Stimulated activated CD4-positive, alpha-beta T cell treated with anti-CD3 and anti-CD28 coated beads, Interleukin-4, amount 100 ng/mL, for 4 hours (primary cell): Measurements from ENCODE around the gene TCAP.

Experiments
- DNase-seq, 2 experiments: peaks; one replicate each; pipeline ENCODE4 v3.0.0-alpha.2; 2020

The TCAP gene, protein sequence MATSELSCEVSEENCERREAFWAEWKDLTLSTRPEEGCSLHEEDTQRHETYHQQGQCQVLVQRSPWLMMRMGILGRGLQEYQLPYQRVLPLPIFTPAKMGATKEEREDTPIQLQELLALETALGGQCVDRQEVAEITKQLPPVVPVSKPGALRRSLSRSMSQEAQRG

DNA sequence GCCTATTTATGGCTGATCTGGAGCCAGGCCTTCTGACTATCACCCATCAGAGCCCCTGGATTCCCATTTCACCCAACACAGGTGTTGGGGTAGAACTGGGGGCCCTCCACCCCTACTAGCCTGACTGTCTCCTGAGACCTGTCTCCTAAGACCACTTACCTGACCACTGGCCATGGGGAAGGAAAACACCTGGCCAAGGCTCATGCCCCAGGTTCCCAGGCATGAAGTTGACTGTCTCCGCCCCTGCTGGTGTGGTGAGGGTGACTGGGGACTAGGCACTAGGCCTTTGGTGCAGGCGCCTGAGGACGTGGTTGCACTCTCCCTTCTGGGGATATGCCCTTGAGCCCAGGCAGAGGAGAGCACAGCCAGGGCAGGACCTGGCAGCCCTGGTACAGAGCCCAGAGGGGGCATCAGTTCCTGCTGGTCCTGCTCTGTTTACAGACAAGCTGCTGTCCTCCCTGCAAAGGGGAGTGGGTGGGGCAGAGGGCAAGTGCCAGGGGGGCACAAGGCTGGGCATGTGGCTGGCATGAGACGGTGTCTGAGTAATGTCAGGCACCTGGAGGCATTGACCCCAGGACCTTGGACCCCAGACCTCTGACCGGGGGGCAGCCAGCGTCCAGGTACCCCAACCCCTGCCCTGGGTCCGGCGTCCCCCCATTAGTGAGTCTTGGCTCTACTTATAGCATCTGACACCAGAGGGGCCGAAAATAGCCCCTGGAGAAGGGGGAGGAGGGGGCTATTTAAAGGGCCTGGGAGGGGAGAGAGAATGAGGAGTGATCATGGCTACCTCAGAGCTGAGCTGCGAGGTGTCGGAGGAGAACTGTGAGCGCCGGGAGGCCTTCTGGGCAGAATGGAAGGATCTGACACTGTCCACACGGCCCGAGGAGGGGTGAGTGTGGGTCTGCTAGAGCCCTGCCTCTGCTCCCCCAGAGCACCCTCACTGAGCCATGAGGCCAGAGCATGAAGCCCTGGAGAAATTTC, at the start of gene TCAP:
Gene TCAP, plus strand, starts transcription at position 769 of the 981 bp plus-strand sequence. Its CDS starts 11 bp downstream, at position 780.
- no peak for DNase-seq

DNA sequence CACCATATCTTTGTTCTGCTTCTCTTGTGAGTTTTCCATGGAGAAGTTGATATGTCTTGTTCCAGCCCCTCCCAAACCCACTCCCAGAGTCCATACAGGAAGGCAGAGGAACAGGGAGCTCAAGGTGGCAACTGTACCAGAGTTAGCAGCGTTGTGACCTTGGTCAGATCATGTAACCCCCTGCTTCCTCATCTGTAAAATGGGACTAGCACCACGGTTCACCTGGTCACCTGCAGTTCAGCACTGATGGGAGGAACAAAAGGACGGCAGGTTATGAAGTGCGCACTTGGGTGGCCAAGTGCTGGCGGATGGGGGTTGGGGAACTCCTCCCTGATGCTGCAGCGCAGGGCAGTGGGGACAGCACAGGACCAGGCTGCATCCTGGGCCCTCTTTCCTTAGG, 49.7 kb upstream of the TCAP start:
- DNase-seq: no peak

DNA sequence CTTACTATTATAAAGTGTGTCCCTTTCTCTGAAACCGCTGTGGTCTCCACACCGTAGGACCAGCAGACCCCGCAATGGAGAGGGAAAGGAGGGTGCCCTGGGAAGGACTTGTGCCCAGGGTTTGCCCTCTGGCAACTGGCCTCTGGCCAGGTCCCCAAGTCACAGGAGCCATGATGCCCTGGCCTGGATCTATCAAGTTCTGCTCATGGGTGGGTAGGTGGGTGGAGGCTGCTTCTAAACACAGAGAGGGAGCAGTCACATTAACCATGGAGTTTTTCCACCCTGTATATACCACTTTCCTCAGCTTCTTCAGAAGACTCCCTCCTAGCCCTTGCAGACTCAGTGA, 48.1 kb upstream of the TCAP start:
- no peak for DNase-seq

DNA sequence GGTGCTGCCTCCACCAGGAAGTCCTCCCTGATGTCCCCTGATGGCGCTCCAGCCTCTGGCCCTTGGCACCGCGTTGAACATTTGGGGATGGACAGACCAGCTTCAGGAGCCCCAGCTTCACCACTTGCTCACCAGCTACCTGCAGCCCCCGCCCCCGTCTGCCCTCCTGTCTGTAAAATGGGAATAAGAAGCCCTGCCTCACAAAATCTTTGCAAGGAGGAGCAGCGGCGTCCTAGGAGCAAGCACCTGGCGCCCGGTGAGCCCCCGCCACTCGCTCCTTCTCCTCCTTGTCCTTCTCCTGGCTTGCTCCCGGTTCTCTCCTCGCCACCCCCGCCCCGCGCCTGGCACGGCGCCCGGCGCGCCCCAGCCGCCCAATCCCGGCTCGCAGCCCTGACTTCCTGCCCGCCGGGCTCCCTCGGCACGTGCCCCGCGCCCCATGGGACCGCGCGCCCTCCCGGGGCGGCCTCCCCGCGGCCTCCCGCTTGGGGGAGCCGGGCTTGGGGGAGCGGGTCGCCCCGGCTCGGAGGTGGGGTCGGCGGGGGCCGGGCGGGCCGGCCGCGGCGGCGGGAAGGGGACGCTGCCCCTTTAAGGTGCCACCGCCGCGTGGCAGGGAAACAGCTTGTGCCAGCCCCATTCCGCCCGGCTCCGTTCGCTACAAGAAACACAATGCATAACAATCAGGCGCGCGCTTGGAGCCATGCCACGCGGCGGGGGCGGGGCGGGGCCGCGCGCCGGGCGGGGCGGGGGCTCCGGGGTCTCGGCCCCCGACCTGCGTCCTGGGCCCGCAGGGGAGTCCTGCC, 47.5 kb upstream of the TCAP start:
- DNase-seq: peak; percentile 43 to 60

DNA sequence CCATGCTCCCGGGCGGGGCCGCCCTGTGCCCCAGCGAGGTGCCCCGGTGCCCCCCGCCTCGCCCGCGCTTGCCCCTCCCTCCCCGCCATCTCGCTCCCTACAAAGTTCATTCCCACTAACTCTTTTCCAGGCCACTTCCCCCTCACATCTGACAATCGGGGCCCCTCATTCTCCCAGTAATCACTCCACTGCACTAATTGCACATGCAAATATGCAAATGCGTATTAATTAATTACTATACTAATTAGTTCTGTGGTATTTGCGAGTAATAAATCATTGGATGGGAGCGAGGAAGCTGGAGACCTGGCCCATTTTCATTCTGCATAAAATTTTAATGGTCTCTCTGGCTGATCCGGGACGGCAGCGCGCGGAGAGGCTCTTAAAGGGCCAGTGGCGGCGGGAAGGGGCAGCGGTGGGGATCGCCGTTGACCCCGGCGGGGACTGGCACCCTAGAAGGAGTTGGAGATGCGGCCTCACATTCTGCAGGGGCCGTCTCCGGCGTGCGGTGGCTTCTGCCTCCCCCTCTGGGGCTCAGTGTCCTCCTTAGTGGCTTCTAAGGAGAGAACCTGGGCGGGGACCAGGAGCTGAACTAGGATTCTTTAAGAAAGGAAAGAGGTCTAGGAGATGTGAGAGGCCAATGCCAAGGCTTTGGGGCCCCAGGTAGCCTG, 46.8 kb upstream of the TCAP start:
- DNase-seq: no peak

DNA sequence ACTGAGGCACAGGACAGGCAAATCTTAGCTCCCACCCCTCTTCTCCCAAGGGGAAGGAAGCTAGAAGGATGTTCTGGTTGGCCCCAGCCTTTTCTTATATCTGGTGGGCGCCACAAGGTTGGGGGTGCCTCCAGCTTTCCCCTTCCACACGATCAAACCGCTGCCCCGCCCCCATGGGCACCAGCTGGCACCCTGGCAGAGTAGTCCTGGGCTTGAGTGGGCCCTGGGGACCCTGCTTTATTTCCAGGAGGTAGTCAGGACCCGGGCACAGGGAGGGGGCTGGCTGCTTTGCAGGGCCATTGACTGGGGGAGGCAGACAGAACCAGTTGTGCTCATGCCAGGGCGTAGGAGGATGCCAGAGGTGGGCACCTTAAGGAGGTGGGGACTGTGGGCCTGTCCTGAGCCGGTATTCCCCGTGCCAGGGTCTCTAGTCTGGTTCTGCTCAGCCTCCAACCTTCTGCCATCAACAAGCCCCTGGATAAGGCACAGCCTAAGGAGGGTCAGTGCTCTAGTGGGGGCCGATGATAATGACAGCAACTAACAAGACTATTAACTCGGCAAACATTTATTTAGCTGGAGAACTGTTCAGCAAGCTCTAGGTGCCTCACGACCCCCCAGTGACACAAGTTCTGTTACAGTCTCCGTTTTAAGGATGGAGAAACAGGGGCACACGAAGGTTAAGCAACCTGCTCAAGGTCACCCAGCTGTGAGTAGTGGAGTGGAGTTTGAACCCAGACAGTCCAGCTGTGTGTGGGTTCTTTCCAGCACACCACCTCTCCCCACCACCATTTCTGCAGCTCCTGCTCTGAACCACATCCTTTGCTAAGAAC, 46.0 kb upstream of the TCAP start:
- no peak for DNase-seq

DNA sequence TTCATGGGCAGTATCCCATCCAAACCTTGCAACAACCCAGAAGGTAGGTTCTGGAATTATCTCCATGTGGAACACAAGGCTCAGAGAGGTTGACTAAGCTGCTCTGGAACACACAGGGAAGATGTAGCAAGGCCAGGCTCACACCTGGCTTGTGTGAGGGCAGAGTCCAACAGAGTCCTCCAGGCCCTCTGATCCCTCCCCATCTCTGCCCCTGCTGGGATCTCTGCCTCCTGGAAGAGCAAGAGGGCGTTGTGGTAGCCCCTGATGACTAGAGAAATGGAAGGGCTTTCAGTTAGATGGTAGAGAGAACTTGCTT, 45.4 kb upstream of the TCAP start:
- DNase-seq: no peak

DNA sequence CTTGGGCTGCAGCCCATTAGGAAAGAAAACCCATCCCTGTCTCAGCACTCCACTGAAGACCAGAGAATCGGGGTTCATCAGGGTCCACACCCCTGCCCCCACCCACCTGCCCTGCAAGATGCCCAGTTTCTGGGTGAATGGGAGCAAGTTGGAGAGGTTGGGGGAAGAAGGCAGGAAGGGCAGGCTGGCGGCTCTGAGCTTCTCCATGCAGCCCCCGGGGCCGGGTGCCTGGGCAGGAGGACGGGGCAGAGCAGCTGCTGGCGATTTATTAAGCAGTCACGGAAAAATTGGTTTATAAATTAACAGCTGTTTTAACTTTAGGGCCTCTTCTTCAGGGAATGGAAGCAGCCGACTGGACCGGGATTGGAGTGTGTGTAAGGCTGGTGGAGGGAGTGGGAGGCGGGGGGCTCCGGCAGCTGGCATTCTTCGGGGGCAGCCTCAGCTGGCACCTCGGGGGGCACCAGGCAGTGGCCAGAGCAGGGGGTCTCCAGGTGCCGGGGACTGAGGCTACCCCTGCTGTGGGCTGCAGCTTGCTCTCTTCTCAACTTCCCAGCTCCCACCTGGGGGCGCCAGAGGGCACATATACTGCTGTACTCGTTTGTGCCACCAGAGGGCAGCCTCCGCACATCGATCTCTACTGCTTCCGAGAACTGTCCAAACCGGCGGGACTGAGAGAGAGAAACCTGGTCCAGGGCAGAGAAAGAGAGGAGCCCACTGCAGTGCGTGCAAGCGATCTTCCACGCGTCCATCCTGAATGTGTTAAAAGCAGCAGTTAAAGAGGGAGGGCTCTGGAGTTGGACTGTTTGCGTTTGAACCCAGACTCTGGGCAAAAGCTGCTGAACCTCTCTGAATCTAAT, 43.4 kb upstream of the TCAP start:
- peak; percentile 80 to 81 for DNase-seq

DNA sequence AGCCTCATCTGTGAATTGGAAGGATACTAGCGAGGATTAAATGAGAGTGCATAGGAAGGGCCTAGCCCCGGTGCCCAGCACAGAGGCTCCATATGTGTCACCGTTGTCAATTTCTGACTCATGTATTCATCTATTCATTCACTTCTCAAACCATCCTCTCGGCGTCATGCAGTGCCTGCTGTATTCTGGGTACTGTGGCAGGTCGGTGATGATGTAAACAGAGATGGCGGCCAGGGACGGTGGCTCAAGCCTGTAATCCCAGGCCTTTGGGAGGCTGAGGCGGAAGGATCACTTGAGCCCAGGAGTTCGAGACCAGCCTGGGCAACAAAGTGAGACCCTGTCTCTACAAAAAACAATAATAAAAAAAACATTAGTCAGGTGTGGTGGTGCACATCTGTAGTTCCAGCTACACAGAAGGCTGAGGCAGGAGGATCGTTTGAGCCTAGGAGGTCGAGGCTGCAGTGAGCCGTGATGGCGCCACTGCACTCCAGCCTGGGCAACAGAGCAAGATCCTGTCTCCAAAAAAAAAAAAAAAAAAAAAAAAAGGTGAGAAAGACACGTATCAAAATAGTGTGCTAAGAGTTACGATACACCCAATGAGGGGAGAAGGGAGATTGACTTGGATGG, 42.7 kb upstream of the TCAP start:
- peak in 1 of 2 experiments; percentile 19 for DNase-seq

DNA sequence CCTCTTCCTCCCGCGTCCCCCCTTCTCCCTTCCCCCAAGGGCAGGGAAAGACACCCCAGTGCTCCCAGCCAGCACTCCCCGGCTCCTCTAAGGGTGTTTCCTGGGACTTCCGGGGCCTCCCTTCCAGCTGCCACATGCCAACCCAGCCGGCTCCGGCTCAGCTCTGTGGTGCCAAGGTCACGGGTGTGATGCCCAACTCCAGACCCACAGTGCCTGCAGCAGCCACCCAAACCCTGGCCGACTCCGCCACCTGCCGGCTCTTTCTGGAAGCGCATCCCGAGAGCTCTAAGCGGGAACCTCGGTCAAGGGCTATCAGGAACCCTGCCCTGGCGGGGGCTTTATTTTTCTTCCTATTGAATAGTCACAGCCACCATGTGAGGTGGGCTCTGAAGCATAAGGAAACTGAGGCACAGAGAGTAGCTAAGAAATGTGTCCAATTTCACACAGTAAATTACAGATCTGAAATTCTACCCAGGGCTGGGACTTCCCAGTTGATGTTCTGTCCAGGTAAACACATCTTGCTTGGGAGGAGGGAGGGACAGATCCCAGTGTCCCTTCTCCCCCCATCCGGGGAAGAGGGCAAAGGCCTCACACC, 41.7 kb upstream of the TCAP start:
- DNase-seq: peak; percentile 76 to 87

DNA sequence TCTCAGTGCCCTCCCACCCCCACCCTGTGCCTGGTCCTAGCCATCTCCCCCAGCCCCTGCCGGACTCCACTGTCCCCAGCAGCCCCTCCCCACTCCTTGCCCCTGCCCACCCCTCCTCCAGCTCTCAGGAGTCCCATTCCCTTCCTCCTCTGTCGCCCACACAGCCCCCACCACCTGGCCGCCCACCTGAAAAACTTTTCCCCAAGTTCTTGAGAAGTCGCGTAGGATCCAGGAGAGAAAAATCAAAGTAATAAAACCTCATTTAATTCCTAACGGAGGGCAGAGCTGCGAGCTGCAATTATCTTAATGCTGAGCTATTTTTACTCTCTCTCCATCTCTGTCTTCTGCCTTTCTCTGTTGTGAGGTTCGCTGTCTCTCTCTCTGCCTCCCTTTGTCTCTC, 40.8 kb upstream of the TCAP start:
- no peak for DNase-seq

DNA sequence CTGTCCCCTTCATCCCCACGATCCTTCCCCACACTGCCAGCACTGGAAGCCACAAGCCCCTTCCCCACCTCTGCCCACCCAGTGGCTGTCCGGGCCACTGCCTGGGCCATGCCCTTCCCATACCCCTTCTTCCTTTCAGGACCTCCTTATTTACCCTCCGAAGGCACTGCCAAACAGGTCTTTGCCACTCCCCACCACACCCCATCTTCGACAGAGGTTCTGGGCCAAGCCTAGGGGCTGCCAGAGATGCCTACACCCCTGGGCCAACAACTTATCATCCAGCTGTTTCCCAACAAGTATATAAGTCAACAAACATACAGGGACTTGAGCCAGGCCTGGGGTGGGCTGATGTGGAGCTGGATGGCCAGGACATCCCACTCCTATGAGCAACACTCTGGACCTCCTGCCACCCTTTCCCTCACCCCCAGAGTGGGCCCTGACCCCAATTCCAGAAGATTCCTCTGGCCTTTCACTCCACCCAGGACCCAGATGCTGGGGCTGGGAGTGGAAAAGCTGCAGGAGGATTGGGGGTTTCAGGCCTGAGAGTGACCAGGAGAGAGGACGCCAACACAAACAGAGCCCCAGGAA, 39.9 kb upstream of the TCAP start:
- no peak for DNase-seq

DNA sequence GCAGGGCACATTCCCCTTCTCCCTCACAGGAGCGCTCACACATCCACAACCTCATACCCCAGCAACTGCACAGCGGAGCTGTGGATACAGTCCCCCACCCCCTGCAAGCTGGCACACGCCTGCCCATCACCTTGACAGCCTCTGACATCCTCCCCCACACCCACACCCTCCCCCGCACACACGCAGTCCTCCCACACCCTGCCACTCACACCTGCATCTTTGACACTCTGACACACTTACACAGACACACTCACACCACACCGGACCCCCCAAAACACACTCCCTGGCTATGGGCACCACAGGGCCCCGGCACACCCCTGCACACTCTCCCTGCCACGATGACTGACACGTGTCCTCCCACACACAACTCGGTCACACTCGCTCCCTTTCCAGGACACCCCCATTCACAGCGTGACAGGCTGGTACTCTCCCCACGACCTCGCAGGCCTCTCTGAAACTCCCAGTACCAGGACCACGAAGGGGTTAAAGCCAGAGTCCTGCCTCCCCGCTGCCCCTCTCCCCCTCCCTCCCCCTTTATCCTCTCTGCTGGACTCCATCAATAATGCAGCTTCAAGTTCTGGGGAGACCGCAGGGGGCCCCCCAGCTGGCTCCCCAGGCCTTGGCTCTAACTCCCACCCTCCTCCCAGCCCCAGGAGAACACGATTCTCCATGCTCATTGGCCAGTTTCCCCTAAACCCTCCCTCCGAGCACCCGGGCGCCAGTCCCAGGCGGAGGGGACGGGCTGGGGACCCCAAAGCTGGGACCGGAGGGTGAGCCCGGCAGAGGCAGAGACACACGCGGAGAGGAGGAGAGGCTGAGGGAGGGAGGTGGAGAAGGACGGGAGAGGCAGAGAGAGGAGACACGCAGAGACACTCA, 38.7 kb upstream of the TCAP start, which contains the start of gene PPP1R1B:
Gene PPP1R1B, plus strand, starts transcription at position 782 of the 876 bp plus-strand sequence. CDS start 441 bp downstream, outside the sequence.
- DNase-seq: peak in 1 of 2 experiments; percentile 47

DNA sequence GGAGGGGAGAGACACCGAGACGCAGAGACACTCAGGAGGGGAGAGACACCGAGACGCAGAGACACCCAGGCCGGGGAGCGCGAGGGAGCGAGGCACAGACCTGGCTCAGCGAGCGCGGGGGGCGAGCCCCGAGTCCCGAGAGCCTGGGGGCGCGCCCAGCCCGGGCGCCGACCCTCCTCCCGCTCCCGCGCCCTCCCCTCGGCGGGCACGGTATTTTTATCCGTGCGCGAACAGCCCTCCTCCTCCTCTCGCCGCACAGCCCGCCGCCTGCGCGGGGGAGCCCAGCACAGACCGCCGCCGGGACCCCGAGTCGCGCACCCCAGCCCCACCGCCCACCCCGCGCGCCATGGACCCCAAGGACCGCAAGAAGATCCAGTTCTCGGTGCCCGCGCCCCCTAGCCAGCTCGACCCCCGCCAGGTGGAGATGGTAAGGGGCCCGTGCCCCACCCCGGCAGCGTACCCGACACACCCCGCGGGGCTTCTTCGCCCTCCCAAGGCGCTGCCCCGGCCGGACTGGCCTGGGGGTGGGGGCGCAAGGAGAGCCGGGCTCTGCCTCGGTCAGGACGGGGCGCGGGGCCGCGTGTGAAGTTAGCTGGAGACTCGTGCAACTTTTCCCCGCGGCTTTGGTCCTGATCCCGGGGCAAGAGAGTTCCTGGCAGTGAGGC, 38.0 kb upstream of the TCAP start:
- no peak for DNase-seq

DNA sequence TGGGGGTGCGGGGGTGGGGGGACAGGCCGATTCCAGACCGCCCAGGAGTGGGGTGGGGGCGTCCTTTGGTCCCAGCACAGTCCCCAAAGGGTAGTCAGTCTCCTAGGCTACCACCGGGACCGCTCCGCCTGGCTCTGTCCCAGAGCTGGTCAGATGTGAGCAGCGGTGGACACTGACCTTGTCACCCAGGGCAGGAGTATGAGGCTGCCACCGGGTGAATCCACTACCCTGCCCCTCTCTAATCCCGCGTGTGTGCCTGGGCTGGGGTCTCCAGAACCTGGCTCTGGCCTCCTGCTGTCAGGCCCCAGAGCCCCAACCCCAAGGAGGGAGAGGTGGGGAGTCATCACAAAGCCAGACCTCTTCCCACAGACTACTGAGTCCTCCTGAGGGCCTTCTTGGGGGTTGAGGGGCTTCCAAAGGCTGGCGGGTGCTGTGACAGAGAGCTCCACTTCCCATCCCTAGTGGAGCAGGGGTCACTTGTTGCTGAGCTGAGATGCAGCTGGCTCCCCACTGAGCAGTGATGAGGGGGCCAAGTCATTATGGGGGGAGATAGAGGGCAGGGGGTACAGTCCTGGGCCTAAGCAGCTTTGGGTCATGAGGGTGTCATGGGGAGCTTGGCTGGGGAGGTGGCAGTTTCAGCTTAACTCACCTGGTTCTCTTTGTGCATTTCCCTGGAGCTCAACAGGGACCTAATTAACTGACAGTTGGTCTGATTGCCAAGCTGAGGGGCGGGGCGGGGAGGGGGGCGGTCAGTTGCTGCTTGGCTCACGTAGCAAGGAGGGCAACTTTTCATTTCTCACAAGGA, 37.2 kb upstream of the TCAP start:
- no peak for DNase-seq

DNA sequence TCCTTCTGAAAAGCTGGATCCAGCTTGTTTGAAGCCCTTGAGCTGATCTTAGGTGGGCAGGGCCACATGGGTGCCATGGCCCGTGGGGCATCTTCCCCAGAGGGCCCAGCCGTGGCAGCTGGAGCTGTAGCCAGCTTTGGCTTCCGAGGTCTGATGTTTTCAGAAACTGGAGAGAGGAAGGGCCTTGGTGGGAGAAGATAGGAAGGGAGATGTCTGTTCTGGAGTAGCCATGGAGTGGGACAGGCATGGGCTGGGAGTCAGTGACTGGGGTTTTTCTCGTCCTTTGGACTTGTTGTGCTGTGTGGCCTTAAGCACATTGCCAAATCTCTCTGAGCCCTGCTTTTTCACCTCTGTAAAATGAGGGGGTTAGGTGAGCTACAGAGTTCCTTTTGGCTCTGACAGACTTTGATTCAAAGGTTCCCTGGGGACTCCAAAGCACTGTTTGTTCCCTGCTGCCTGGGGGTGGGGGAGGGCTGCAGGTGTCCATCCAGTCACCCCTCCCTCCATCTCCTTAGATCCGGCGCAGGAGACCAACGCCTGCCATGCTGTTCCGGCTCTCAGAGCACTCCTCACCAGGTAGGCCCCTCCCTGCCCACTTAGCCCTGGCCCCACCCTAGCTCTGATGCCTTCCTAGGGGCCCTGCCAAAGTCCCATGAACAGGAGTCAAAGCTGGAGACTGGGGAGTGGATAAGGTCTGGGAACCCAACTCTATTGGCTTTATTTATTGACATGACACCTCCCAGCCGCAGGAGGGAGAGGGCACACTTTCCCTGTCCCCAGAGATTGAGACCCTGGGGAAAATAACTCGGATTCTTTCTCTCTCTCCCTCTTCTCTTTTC, 36.3 kb upstream of the TCAP start:
- DNase-seq: no peak
